HepG2 (cell line): ENCODE measurements around the gene YIPF4. TPM values are rescaled to one million over a fixed set of nuclear protein-coding genes. Genes with fewer than 3 reads are reported as not detected.

Source experiments
- CCAR2 ChIP-seq: fragments of 200-400 bp; formaldehyde crosslinking; optimal IDR thresholded peaks from 2 replicates; pipeline ENCODE3; 2018; ENCODE audit warnings: low read depth, mild to moderate bottlenecking, low read length, moderate library complexity
- EZH2 ChIP-seq: conservative IDR thresholded peaks from 2 replicates; pipeline ENCODE4 v1.6.1; 2012; ENCODE audit warnings: mild to moderate bottlenecking, low read depth, low read length, moderate library complexity
- HMG20B ChIP-seq: conservative IDR thresholded peaks from 2 replicates; pipeline ENCODE4 v1.6.1; 2016; ENCODE audit warnings: missing genetic modification reagents, missing compliant biosample characterization
- JARID2 ChIP-seq: sonication (generic); formaldehyde crosslinking; IDR thresholded peaks from 2 replicates; pipeline ENCODE4 v1.8.1; 2023; ENCODE audit warnings: missing genetic modification reagents, inconsistent platforms; ENCODE audit not compliant: insufficient replicate concordance
- RAD21 ChIP-seq: fragments of 450-650 bp; formaldehyde crosslinking; IDR thresholded peaks from 2 replicates; pipeline ENCODE4 v1.5.0; 2020; ENCODE audit warnings: mild to moderate bottlenecking
- RNF2 ChIP-seq: fragments of 450-650 bp; conservative IDR thresholded peaks from 2 replicates; pipeline ENCODE4 v1.6.1; 2016; ENCODE audit warnings: low read depth
- STAG1 ChIP-seq: sonication (generic); formaldehyde crosslinking; IDR thresholded peaks from 2 replicates; pipeline ENCODE4 v1.4.0; 2020; ENCODE audit warnings: missing genetic modification reagents
- ZBTB21 ChIP-seq: sonication (generic); formaldehyde crosslinking; IDR thresholded peaks from 2 replicates; pipeline ENCODE4 v1.4.0; 2020; ENCODE audit warnings: missing genetic modification reagents
- ZNF17 ChIP-seq: sonication (generic); formaldehyde crosslinking; IDR thresholded peaks from 2 replicates; pipeline ENCODE4 v1.5.0; 2020; ENCODE audit warnings: mild to moderate bottlenecking, missing genetic modification reagents
- ZNF432 ChIP-seq: sonication (generic); formaldehyde crosslinking; IDR thresholded peaks from 2 replicates; pipeline ENCODE4 v1.5.0; 2020; ENCODE audit warnings: missing genetic modification reagents, mild to moderate bottlenecking, borderline replicate concordance
- ZNF605 ChIP-seq: sonication (generic); formaldehyde crosslinking; IDR thresholded peaks from 2 replicates; pipeline ENCODE4 v1.8.0; 2022; ENCODE audit warnings: mild to moderate bottlenecking, missing genetic modification reagents
- polyA plus RNA-seq, 8 experiments: library from polyadenylated mRNA; depleted of rRNA in 3 of 8; stranded (reverse) in 7 of 8; unstranded in 1 of 8; fragments of >200 nt; fragmentation: Illumina TruSeq in 4 of 8; extraction: Trizol in 4 of 8; gene quantifications; 2 replicates each; pipeline versions ENCODE4 v1.2.1 to v1.2.3, GENCODE V29; 2011 to 2016; ENCODE audit warnings: low read depth in 4 of 8, missing spikeins in 1 of 8, mixed read lengths in 1 of 8; ENCODE audit not compliant: insufficient read depth in 1 of 8
- total RNA-seq, 5 experiments: library from RNA; depleted of rRNA; stranded (reverse); fragments of >200 nt; fragmentation: Illumina TruSeq; extraction: Trizol; gene quantifications; 2 replicates each; pipeline ENCODE4 v1.2.3, GENCODE V29; 2016; ENCODE audit warnings: low read depth in 1 of 5
- TF ChIP-seq, protein P1 (sequence below): sonication (generic); formaldehyde crosslinking; IDR thresholded peaks from 2 replicates; pipeline ENCODE4 v1.4.0; 2020; ENCODE audit warnings: mild to moderate bottlenecking, missing genetic modification reagents, borderline replicate concordance
- TF ChIP-seq, protein P2 (sequence below): sonication (generic); formaldehyde crosslinking; IDR thresholded peaks from 2 replicates; pipeline ENCODE4 v1.8.1; 2022; ENCODE audit warnings: low read depth, mild to moderate bottlenecking, missing genetic modification reagents
- TF ChIP-seq, protein P3 (sequence below): sonication (generic); formaldehyde crosslinking; IDR thresholded peaks from 2 replicates; pipeline ENCODE4 v1.5.0; 2020; ENCODE audit warnings: mild to moderate bottlenecking, missing genetic modification reagents
- TF ChIP-seq, protein P4 (sequence below): sonication (generic); formaldehyde crosslinking; conservative IDR thresholded peaks from 2 replicates; pipeline ENCODE4 v1.4.0; 2020; ENCODE audit warnings: missing genetic modification reagents
- TF ChIP-seq, protein P5 (sequence below): sonication (generic); formaldehyde crosslinking; IDR thresholded peaks from 2 replicates; pipeline ENCODE4 v1.8.1; 2023; ENCODE audit warnings: mild to moderate bottlenecking, missing genetic modification reagents

The YIPF4 gene
- total and polyA plus RNA-seq, 2 of the 13 experiments (the other 11 are each of a cell fraction or from before 2014, with no cell fraction given): 19.0 to 43.9 TPM

DNA sequence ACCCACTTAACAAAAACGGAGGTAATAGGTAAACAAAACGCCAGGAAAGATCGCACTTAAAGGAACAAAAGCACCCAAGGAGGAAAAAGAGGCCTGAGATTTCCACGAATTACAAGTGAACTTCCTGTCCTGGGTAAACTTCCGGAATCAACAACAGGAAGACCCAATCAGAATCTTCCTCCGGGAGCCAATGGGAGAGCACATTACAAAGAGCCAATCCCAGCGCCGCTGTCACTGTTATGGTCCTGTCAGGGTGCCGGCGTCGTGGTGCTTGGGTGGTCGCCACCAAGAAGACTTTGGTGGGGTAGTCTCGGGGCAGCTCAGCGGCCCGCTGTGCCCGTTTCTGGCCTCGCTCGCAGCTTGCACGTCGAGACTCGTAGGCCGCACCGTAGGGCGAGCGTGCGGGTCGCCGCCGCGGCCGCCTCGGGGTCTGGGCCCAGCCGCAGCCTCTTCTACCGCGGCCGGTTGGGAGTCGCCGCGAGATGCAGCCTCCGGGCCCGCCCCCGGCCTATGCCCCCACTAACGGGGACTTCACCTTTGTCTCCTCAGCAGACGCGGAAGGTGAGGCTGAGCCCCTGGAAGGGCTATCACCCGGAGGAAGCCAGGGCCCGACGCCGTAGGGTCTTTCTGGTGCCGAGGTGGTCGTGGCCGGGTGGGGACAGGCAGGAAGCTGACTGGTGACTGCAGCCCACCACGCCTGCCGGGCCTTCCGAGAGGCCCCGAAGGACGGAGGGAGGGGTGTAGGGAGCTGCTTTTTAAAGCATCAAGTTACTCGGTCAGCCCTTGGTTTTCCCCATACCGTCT, at the start of gene YIPF4 (continued):
- TF ChIP-seq, protein P1, sequence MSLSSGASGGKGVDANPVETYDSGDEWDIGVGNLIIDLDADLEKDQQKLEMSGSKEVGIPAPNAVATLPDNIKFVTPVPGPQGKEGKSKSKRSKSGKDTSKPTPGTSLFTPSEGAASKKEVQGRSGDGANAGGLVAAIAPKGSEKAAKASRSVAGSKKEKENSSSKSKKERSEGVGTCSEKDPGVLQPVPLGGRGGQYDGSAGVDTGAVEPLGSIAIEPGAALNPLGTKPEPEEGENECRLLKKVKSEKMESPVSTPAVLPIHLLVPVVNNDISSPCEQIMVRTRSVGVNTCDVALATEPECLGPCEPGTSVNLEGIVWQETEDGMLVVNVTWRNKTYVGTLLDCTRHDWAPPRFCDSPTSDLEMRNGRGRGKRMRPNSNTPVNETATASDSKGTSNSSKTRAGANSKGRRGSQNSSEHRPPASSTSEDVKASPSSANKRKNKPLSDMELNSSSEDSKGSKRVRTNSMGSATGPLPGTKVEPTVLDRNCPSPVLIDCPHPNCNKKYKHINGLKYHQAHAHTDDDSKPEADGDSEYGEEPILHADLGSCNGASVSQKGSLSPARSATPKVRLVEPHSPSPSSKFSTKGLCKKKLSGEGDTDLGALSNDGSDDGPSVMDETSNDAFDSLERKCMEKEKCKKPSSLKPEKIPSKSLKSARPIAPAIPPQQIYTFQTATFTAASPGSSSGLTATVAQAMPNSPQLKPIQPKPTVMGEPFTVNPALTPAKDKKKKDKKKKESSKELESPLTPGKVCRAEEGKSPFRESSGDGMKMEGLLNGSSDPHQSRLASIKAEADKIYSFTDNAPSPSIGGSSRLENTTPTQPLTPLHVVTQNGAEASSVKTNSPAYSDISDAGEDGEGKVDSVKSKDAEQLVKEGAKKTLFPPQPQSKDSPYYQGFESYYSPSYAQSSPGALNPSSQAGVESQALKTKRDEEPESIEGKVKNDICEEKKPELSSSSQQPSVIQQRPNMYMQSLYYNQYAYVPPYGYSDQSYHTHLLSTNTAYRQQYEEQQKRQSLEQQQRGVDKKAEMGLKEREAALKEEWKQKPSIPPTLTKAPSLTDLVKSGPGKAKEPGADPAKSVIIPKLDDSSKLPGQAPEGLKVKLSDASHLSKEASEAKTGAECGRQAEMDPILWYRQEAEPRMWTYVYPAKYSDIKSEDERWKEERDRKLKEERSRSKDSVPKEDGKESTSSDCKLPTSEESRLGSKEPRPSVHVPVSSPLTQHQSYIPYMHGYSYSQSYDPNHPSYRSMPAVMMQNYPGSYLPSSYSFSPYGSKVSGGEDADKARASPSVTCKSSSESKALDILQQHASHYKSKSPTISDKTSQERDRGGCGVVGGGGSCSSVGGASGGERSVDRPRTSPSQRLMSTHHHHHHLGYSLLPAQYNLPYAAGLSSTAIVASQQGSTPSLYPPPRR (CRISPR knock-in tag): no peak
- TF ChIP-seq RAD21 (peak; percentile 72), HMG20B (CRISPR knock-in tag) (no peak), ZNF432 (CRISPR knock-in tag) (no peak), ZNF17 (CRISPR knock-in tag) (no peak), EZH2 (no peak), ZNF605 (CRISPR knock-in tag) (no peak; the same call in none of the 2 replicates), RNF2 (peak; percentile 89), STAG1 (0 out of 2 replicates have a peak, but pooled peaks have one; percentile 6), CCAR2 (no peak), JARID2 (CRISPR knock-in tag) (peak; percentile 82), ZBTB21 (0 out of 2 replicates have a peak, but pooled peaks have one; percentile 19)
- TF ChIP-seq, protein P2, sequence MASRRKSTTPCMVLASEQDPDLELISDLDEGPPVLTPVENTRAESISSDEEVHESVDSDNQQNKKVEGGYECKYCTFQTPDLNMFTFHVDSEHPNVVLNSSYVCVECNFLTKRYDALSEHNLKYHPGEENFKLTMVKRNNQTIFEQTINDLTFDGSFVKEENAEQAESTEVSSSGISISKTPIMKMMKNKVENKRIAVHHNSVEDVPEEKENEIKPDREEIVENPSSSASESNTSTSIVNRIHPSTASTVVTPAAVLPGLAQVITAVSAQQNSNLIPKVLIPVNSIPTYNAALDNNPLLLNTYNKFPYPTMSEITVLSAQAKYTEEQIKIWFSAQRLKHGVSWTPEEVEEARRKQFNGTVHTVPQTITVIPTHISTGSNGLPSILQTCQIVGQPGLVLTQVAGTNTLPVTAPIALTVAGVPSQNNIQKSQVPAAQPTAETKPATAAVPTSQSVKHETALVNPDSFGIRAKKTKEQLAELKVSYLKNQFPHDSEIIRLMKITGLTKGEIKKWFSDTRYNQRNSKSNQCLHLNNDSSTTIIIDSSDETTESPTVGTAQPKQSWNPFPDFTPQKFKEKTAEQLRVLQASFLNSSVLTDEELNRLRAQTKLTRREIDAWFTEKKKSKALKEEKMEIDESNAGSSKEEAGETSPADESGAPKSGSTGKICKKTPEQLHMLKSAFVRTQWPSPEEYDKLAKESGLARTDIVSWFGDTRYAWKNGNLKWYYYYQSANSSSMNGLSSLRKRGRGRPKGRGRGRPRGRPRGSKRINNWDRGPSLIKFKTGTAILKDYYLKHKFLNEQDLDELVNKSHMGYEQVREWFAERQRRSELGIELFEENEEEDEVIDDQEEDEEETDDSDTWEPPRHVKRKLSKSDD (CRISPR knock-in tag): peak; percentile 37; the same call in 1 of the 2 replicates
- TF ChIP-seq, protein P3, sequence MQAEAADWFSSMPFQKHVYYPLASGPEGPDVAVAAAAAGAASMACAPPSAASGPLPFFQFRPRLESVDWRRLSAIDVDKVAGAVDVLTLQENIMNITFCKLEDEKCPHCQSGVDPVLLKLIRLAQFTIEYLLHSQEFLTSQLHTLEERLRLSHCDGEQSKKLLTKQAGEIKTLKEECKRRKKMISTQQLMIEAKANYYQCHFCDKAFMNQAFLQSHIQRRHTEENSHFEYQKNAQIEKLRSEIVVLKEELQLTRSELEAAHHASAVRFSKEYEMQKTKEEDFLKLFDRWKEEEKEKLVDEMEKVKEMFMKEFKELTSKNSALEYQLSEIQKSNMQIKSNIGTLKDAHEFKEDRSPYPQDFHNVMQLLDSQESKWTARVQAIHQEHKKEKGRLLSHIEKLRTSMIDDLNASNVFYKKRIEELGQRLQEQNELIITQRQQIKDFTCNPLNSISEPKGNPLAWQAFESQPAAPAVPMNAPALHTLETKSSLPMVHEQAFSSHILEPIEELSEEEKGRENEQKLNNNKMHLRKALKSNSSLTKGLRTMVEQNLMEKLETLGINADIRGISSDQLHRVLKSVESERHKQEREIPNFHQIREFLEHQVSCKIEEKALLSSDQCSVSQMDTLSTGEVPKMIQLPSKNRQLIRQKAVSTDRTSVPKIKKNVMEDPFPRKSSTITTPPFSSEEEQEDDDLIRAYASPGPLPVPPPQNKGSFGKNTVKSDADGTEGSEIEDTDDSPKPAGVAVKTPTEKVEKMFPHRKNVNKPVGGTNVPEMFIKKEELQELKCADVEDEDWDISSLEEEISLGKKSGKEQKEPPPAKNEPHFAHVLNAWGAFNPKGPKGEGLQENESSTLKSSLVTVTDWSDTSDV (CRISPR knock-in tag): no peak; the same call in 1 of the 2 replicates
- TF ChIP-seq, protein P4, sequence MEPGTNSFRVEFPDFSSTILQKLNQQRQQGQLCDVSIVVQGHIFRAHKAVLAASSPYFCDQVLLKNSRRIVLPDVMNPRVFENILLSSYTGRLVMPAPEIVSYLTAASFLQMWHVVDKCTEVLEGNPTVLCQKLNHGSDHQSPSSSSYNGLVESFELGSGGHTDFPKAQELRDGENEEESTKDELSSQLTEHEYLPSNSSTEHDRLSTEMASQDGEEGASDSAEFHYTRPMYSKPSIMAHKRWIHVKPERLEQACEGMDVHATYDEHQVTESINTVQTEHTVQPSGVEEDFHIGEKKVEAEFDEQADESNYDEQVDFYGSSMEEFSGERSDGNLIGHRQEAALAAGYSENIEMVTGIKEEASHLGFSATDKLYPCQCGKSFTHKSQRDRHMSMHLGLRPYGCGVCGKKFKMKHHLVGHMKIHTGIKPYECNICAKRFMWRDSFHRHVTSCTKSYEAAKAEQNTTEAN (CRISPR knock-in tag): peak; percentile 66; the same call in 1 of the 2 replicates
- TF ChIP-seq, protein P5, sequence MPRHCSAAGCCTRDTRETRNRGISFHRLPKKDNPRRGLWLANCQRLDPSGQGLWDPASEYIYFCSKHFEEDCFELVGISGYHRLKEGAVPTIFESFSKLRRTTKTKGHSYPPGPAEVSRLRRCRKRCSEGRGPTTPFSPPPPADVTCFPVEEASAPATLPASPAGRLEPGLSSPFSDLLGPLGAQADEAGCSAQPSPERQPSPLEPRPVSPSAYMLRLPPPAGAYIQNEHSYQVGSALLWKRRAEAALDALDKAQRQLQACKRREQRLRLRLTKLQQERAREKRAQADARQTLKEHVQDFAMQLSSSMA (CRISPR knock-in tag): peak; percentile 78; the same call in 1 of the 2 replicates
